OCI-LY1 (cell line): ENCODE data around the gene KREMEN2.

Experiments used
- CTCF ChIP-seq: fragments of 200-600 bp; sonication (generic), shearing (Covaris generic); IDR thresholded peaks from 2 replicates; pipeline ENCODE4 v1.5.1; 2017; ENCODE audit warnings: mild to moderate bottlenecking, antibody characterized with exemption, low read length, moderate library complexity, mixed read lengths
- EZH2 ChIP-seq: fragments of 200-600 bp; sonication (generic), shearing (Covaris generic); IDR thresholded peaks from 2 replicates; pipeline ENCODE4 v1.8.0; 2017; ENCODE audit warnings: borderline replicate concordance, mixed run types, mild to moderate bottlenecking, antibody characterized with exemption, low read length, moderate library complexity, mixed read lengths

- TF ChIP-seq EZH2 (no peak), CTCF (no peak)
Observed at GRCh38 chr16:2987286-2987685, 23.2 kb downstream of the KREMEN2 start.
